ENCODE results near the gene HFE.
A peak's percentile ranks its signal among the peaks of the same experiment; 100 is the strongest.

HFE gene

DNA sequence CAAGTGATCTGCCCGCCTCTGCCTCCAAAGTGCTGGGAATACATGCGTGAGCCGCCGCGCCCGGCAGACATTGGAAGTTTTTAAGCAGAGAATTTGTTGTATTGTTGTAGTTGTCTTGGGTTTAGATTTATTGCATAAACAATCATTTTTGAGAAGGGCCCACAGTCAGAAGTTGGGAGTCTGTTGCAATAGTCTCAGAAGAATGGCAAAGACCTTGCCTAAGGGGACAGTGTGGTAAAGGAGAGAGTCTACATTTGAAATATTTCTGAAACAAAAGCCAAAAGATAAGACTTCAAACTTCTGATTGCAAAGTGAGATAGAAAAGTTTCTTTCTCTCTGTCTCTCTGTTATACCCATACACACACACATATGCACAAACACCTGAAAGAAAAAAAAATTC lies 22.5 kb downstream of the HFE start:
- Histone ChIP-seq H3K4me3 (replicated peaks; ENCODE audit: insufficient read depth, low read length) (no peak overlapping the region), H3K27ac (replicated peaks) (no peak overlapping the region), H3K27me3 (ENCODE audit: insufficient read depth, poor library complexity, severe bottlenecking) (no peaks in the 10 kb centered on the region)
- DNase-seq (ENCODE audit: low read depth in 1 of 2, low spot score in 1 of 2): no peak
- no peak for TF ChIP-seq SPI1 (IDR thresholded peaks at IDR 0.05; ENCODE audit: borderline replicate concordance, low read depth)
- no peak for TF ChIP-seq GABPA (IDR thresholded peaks at IDR 0.05; ENCODE audit: low read depth)
- TF ChIP-seq POLR2AphosphoS5 (IDR thresholded peaks at IDR 0.05; ENCODE audit: low read depth): no peak
- TF ChIP-seq, protein P1, sequence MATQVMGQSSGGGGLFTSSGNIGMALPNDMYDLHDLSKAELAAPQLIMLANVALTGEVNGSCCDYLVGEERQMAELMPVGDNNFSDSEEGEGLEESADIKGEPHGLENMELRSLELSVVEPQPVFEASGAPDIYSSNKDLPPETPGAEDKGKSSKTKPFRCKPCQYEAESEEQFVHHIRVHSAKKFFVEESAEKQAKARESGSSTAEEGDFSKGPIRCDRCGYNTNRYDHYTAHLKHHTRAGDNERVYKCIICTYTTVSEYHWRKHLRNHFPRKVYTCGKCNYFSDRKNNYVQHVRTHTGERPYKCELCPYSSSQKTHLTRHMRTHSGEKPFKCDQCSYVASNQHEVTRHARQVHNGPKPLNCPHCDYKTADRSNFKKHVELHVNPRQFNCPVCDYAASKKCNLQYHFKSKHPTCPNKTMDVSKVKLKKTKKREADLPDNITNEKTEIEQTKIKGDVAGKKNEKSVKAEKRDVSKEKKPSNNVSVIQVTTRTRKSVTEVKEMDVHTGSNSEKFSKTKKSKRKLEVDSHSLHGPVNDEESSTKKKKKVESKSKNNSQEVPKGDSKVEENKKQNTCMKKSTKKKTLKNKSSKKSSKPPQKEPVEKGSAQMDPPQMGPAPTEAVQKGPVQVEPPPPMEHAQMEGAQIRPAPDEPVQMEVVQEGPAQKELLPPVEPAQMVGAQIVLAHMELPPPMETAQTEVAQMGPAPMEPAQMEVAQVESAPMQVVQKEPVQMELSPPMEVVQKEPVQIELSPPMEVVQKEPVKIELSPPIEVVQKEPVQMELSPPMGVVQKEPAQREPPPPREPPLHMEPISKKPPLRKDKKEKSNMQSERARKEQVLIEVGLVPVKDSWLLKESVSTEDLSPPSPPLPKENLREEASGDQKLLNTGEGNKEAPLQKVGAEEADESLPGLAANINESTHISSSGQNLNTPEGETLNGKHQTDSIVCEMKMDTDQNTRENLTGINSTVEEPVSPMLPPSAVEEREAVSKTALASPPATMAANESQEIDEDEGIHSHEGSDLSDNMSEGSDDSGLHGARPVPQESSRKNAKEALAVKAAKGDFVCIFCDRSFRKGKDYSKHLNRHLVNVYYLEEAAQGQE (IDR thresholded peaks at IDR 0.05; ENCODE audit: insufficient replicate concordance, low read depth): no peak
- TF ChIP-seq, protein P2, sequence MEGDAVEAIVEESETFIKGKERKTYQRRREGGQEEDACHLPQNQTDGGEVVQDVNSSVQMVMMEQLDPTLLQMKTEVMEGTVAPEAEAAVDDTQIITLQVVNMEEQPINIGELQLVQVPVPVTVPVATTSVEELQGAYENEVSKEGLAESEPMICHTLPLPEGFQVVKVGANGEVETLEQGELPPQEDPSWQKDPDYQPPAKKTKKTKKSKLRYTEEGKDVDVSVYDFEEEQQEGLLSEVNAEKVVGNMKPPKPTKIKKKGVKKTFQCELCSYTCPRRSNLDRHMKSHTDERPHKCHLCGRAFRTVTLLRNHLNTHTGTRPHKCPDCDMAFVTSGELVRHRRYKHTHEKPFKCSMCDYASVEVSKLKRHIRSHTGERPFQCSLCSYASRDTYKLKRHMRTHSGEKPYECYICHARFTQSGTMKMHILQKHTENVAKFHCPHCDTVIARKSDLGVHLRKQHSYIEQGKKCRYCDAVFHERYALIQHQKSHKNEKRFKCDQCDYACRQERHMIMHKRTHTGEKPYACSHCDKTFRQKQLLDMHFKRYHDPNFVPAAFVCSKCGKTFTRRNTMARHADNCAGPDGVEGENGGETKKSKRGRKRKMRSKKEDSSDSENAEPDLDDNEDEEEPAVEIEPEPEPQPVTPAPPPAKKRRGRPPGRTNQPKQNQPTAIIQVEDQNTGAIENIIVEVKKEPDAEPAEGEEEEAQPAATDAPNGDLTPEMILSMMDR (IDR thresholded peaks at IDR 0.05; ENCODE audit: insufficient read depth, low read length): no peak

DNA sequence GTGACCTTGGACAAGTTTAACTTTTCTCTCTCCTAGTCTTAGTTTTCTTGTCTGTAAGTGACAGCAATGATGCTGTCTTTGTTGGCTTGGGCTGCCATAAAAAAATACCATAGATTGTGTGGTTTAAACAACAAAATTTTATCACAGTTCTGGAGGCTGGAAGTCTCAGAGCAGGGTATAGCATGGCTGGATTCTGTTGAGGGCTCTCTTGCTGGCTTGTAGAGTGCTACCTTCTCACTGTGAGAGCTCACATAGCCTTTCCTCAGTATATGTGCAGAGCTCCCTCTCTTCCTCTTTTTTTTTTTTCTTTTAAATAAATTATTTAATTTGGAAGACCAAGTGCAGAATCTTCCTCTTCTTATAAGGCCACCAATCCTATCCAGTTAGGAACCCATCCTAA lies 26.3 kb downstream of the HFE start:
- H3K4me3 ChIP-seq (replicated peaks; ENCODE audit: insufficient read depth, low read length): no peak overlapping the region
- no peak for DNase-seq (ENCODE audit: low read depth in 1 of 2, low spot score in 1 of 2)
- no peak overlapping the region for H3K27ac ChIP-seq (replicated peaks)
- no peaks in the 10 kb centered on the region for H3K27me3 ChIP-seq (ENCODE audit: insufficient read depth, poor library complexity, severe bottlenecking)
- TF ChIP-seq, protein P2 (IDR thresholded peaks at IDR 0.05; ENCODE audit: insufficient read depth, low read length): no peak
- TF ChIP-seq SPI1 (IDR thresholded peaks at IDR 0.05; ENCODE audit: borderline replicate concordance, low read depth): 0 out of 2 replicates have a peak, but pooled peaks have one; percentile 5

DNA sequence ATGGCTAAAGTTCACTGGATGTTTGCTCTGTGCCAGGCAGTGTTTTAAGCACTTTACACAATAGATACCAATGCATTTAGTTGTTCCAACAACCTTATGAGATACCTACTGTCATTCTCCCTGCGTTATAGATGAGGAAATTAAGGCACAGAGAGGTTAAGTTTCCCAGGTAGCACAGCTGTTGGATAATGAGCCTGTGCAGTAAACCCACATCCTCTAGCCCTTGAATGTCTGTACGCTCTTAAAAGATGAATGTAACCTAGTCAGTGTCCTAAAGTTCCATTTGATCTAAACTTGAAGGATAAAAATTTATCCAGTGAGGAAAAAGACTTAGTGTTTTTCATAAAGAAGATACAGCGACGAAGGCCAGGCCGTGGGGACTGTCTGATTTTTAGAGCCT lies 28.0 kb downstream of the HFE start:
- TF ChIP-seq SPI1 (IDR thresholded peaks at IDR 0.05; ENCODE audit: borderline replicate concordance, low read depth): no peak
- no peak for TF ChIP-seq GABPA (IDR thresholded peaks at IDR 0.05; ENCODE audit: low read depth)
- TF ChIP-seq, protein P2 (IDR thresholded peaks at IDR 0.05; ENCODE audit: insufficient read depth, low read length): no peak
- no peak for TF ChIP-seq POLR2AphosphoS5 (IDR thresholded peaks at IDR 0.05; ENCODE audit: low read depth)
- TF ChIP-seq, protein P1 (IDR thresholded peaks at IDR 0.05; ENCODE audit: insufficient replicate concordance, low read depth): no peak
- no peak overlapping the region for H3K4me3 ChIP-seq (replicated peaks; ENCODE audit: insufficient read depth, low read length)
- no peak overlapping the region for H3K27ac ChIP-seq (replicated peaks)
- H3K27me3 ChIP-seq (ENCODE audit: insufficient read depth, poor library complexity, severe bottlenecking): no peaks in the 10 kb centered on the region
- DNase-seq (ENCODE audit: low read depth in 1 of 2, low spot score in 1 of 2): no peak

DNA sequence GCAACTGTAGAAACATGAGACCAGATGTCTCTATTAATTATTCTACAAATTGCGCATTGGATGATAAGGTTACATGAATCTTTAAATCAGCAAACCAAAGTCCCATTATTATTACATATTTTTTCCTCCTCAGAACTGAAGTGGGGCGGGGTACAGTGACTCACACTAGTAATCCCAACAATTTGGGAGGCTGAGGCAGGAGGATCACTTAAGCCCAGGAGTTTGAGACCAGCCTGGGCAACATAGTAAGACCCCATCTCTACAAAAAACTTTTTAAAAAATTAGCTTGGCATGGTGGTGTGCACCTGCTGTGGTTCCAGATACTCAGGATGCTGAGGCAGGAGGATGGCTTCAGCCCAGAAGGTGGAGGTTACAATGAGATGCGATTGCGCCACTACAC lies 29.0 kb downstream of the HFE start:
- TF ChIP-seq SPI1 (IDR thresholded peaks at IDR 0.05; ENCODE audit: borderline replicate concordance, low read depth) (no peak), POLR2AphosphoS5 (IDR thresholded peaks at IDR 0.05; ENCODE audit: low read depth) (no peak), GABPA (IDR thresholded peaks at IDR 0.05; ENCODE audit: low read depth) (no peak)
- DNase-seq (ENCODE audit: low read depth in 1 of 2, low spot score in 1 of 2): no peak
- Histone ChIP-seq H3K27me3 (ENCODE audit: insufficient read depth, poor library complexity, severe bottlenecking) (no peaks in the 10 kb centered on the region), H3K4me3 (replicated peaks; ENCODE audit: insufficient read depth, low read length) (no peak overlapping the region), H3K27ac (replicated peaks) (no peak overlapping the region)

All from HL-60 (cell line).